DOHH2 (cell line): ENCODE measurements around the gene SMARCAD1.

Experiments used
- H3F3A ChIP-seq: fragments of 200-600 bp; sonication (generic), shearing (Covaris generic); 2 replicates; pipeline ENCODE4 v1.6.0; 2016; ENCODE audit warnings: antibody characterized with exemption, mild to moderate bottlenecking; ENCODE audit not compliant: control insufficient read depth, insufficient read depth
- H3K27ac ChIP-seq: fragments of 200-600 bp; sonication (generic); 2 replicates; pipeline ENCODE4 v1.5.1; 2014; ENCODE audit warnings: low read depth, mild to moderate bottlenecking, low read length, moderate library complexity
- H3K27me3 ChIP-seq: fragments of 200-600 bp; sonication (generic); 2 replicates; pipeline ENCODE4 v1.6.1; 2014; ENCODE audit warnings: mild to moderate bottlenecking, low read length, mixed read lengths; ENCODE audit not compliant: control insufficient read depth
- H3K36me3 ChIP-seq: fragments of 200-600 bp; sonication (generic); 2 replicates; pipeline ENCODE4 v1.6.1; 2014; ENCODE audit warnings: mild to moderate bottlenecking, low read length, moderate library complexity, mixed read lengths; ENCODE audit not compliant: control insufficient read depth
- H3K4me1 ChIP-seq: fragments of 200-600 bp; sonication (generic); 2 replicates; pipeline ENCODE4 v1.6.1; 2014; ENCODE audit warnings: mild to moderate bottlenecking, low read length, mixed read lengths; ENCODE audit not compliant: control insufficient read depth
- H3K4me2 ChIP-seq: fragments of 200-600 bp; sonication (generic); 2 replicates; pipeline ENCODE4 v1.6.0; 2014; ENCODE audit warnings: mild to moderate bottlenecking, low read length, moderate library complexity
- H3K4me3 ChIP-seq: fragments of 200-600 bp; sonication (generic); 2 replicates; pipeline ENCODE4 v1.5.1; 2014; ENCODE audit warnings: mild to moderate bottlenecking, low read length, mixed read lengths
- H3K79me2 ChIP-seq: fragments of 200-600 bp; sonication (generic); 2 replicates; pipeline ENCODE4 v1.6.1; 2014; ENCODE audit warnings: mild to moderate bottlenecking, low read length, mixed read lengths; ENCODE audit not compliant: control insufficient read depth
- H3K9me2 ChIP-seq: fragments of 200-600 bp; sonication (generic); replicated peaks from 2 replicates; pipeline ENCODE4 v1.6.1; 2014; ENCODE audit warnings: mild to moderate bottlenecking, low read length, mixed read lengths; ENCODE audit not compliant: control insufficient read depth
- H3K9me3 ChIP-seq: fragments of 200-600 bp; sonication (generic); 2 replicates; pipeline ENCODE4 v1.6.1; 2014; ENCODE audit warnings: antibody characterized with exemption, low read length, mixed read lengths; ENCODE audit not compliant: control insufficient read depth, insufficient read depth
- H4K20me1 ChIP-seq: fragments of 200-600 bp; sonication (generic); 2 replicates; pipeline ENCODE4 v1.6.0; 2014; ENCODE audit warnings: low read depth, mild to moderate bottlenecking, antibody characterized with exemption, low read length, moderate library complexity; ENCODE audit not compliant: control insufficient read depth, insufficient read depth
- CTCF ChIP-seq: fragments of 200-600 bp; sonication (generic); IDR thresholded peaks from one replicate; pipeline ENCODE4 v1.5.1; 2014; ENCODE audit warnings: antibody characterized with exemption, mild to moderate bottlenecking, low read depth, low read length; ENCODE audit not compliant: poor library complexity, severe bottlenecking
- EZH2phosphoT487 ChIP-seq: fragments of 200-600 bp; sonication (generic); IDR thresholded peaks from 2 replicates; pipeline ENCODE4 v1.6.1; 2017; ENCODE audit warnings: borderline replicate concordance, mild to moderate bottlenecking, antibody characterized with exemption, low read length, moderate library complexity, mixed read lengths

SMARCAD1 gene

GRCh38 chr4:94177822-94178221, 29.8 kb upstream of the SMARCAD1 start:
- TF ChIP-seq CTCF (no peak), EZH2phosphoT487 (no peak)
- H3K4me2 ChIP-seq: no peak overlapping the region
- no peaks in the 10 kb centered on the region for H3K9me2 ChIP-seq
- H3K4me1 ChIP-seq: no peaks in the 10 kb centered on the region
- no peaks in the 10 kb centered on the region for H4K20me1 ChIP-seq
- no peaks in the 10 kb centered on the region for H3K36me3 ChIP-seq
- no peak overlapping the region for H3K4me3 ChIP-seq
- H3K79me2 ChIP-seq: no peaks in the 10 kb centered on the region
- H3K27ac ChIP-seq: no peak overlapping the region
- no peaks in the 10 kb centered on the region for H3K9me3 ChIP-seq
- H3F3A ChIP-seq: no peaks in the 10 kb centered on the region
- no peaks in the 10 kb centered on the region for H3K27me3 ChIP-seq

- Histone ChIP-seq H3K9me3 (no peaks in the 10 kb centered on the region), H3K27me3 (no peaks in the 10 kb centered on the region), H3K4me3 (no peak overlapping the region), H3K4me2 (no peak overlapping the region), H3F3A (no peaks in the 10 kb centered on the region), H3K36me3 (no peaks in the 10 kb centered on the region), H3K9me2 (no peaks in the 10 kb centered on the region), H3K27ac (no peak overlapping the region), H3K79me2 (no peaks in the 10 kb centered on the region), H4K20me1 (no peaks in the 10 kb centered on the region), H3K4me1 (no peaks in the 10 kb centered on the region)
- TF ChIP-seq CTCF: no peak
- TF ChIP-seq EZH2phosphoT487: no peak
Observed at GRCh38 chr4:94181815-94182214, 25.9 kb upstream of the SMARCAD1 start.

GRCh38 chr4:94202769-94203168, 4.9 kb upstream of the SMARCAD1 start:
- H3K36me3 ChIP-seq: no peaks in the 10 kb centered on the region
- H3K79me2 ChIP-seq: peaks cover 1% of the 10 kb centered on the region
- TF ChIP-seq EZH2phosphoT487 (no peak), CTCF (no peak)
- no peaks in the 10 kb centered on the region for H3K27me3 ChIP-seq
- no peaks in the 10 kb centered on the region for H3K9me2 ChIP-seq
- H3K4me3 ChIP-seq: no peak overlapping the region
- no peak overlapping the region for H3K4me2 ChIP-seq
- peaks cover 4% of the 10 kb centered on the region; the same call in 1 of the 2 replicates for H3K4me1 ChIP-seq
- H3K9me3 ChIP-seq: no peaks in the 10 kb centered on the region
- no peak overlapping the region for H3K27ac ChIP-seq
- no peaks in the 10 kb centered on the region for H3F3A ChIP-seq
- H4K20me1 ChIP-seq: no peaks in the 10 kb centered on the region

GRCh38 chr4:94208266-94208665, 601 bp downstream of the SMARCAD1 start:
- Histone ChIP-seq H3K4me1 (peaks cover 23% of the 10 kb centered on the region), H3K36me3 (peaks cover 44% of the 10 kb centered on the region), H3K4me3 (peak overlapping the region; percentile 88), H3K27ac (peak overlapping the region; percentile 65), H3K9me3 (no peaks in the 10 kb centered on the region), H3K4me2 (peak overlapping the region; percentile 91), H4K20me1 (no peaks in the 10 kb centered on the region), H3K27me3 (no peaks in the 10 kb centered on the region), H3K79me2 (peaks cover 46% of the 10 kb centered on the region), H3F3A (no peaks in the 10 kb centered on the region), H3K9me2 (no peaks in the 10 kb centered on the region)
- TF ChIP-seq EZH2phosphoT487 (no peak), CTCF (no peak)
